Tibial artery (tissue), 4 donors: ENCODE results near the gene OCEL1.
"Not testable (repeated sequence)": the region's sequence is repeated elsewhere in the genome, so short reads cannot be mapped to it uniquely, and the experiment has no call there.

Experiments used
- DNase-seq, 2 donors: peaks; one replicate each; pipeline ENCODE4 v3.0.0-alpha.2; 2019
- H3K27ac ChIP-seq, 2 donors: fragments of 200-600 bp; sonication (generic) in 1 of 2; 1 replicate in 1 of 2; 2 replicates in 1 of 2; pipeline ENCODE4 v1.5.1; 2018 to 2019; ENCODE audit warnings: mild to moderate bottlenecking in 1 of 2
- H3K27me3 ChIP-seq, 2 donors: fragments of 200-600 bp; sonication (generic) in 1 of 2; one replicate each; pipeline versions ENCODE4 v1.5.1 to v1.6.0; 2016 to 2019
- H3K36me3 ChIP-seq, 3 donors: fragments of 200-600 bp; sonication (generic) in 2 of 3; one replicate each; pipeline ENCODE4 v1.5.1; 2016 to 2019; ENCODE audit warnings: mild to moderate bottlenecking in 2 of 3
- H3K4me1 ChIP-seq, 4 donors: fragments of 200-600 bp; sonication (generic) in 2 of 4; 1 replicate in 3 of 4; 2 replicates in 1 of 4; pipeline ENCODE4 v1.5.1; 2016 to 2019
- H3K4me3 ChIP-seq, 2 donors: fragments of 200-600 bp; sonication (generic) in 1 of 2; 1 replicate in 1 of 2; 2 replicates in 1 of 2; pipeline ENCODE4 v1.5.1; 2018 to 2019; ENCODE audit warnings: mild to moderate bottlenecking in 2 of 2
- H3K9me3 ChIP-seq, 3 donors: fragments of 200-600 bp; sonication (generic) in 1 of 3; one replicate each; pipeline ENCODE4 v1.5.1; 2016 to 2019
- intact Hi-C: fragments of 100-400 bp; cut with DNase I; formaldehyde crosslinking; loops from one replicate; pipeline ENCODE4 v1.15.0; 2023; ENCODE audit warnings: low total_unique reads
- TF ChIP-seq, protein P1 (sequence below), 2 experiments: fragments of 200-600 bp in 1 of 2; fragments of 450-650 bp in 1 of 2; IDR thresholded peaks; one replicate each; pipeline ENCODE4 v1.5.1; 2017 to 2019; ENCODE audit warnings: antibody characterized with exemption in 2 of 2, mild to moderate bottlenecking in 1 of 2, moderate library complexity in 1 of 2

The OCEL1 gene

DNA sequence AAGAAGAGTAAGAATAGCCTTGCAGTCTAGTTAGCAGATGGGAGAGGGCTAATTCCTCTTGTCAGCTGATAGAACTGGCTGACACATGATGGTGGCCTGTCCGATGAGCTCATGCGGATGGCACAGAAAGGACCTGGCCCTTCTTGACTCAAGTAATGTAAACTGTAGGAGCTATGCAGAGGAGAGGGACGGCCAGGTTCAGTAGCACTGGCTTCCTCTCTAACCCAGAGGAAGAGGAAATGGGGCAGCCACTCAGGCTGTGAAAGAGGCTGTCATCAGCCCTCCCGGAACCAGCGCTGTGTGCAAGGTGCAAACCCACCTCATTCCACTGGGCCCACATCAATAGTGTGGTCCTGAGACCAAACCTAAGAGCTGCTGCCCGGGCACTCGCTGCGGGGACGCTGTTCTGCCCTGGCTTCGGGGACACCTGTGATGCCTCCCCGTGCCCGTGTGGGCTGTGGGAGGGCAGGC lies 41.6 kb upstream of the OCEL1 start:
- Histone ChIP-seq H3K4me3 (no peak overlapping the region), H3K4me1 (no peaks in the 10 kb centered on the region), H3K27ac (no peak overlapping the region), H3K27me3 (no peaks in the 10 kb centered on the region), H3K9me3 (no peaks in the 10 kb centered on the region), H3K36me3 (peaks cover 79 to 99% (median 82%) of the 10 kb centered on the region in 3 donors)
- no peak for DNase-seq
- TF ChIP-seq, protein P1, sequence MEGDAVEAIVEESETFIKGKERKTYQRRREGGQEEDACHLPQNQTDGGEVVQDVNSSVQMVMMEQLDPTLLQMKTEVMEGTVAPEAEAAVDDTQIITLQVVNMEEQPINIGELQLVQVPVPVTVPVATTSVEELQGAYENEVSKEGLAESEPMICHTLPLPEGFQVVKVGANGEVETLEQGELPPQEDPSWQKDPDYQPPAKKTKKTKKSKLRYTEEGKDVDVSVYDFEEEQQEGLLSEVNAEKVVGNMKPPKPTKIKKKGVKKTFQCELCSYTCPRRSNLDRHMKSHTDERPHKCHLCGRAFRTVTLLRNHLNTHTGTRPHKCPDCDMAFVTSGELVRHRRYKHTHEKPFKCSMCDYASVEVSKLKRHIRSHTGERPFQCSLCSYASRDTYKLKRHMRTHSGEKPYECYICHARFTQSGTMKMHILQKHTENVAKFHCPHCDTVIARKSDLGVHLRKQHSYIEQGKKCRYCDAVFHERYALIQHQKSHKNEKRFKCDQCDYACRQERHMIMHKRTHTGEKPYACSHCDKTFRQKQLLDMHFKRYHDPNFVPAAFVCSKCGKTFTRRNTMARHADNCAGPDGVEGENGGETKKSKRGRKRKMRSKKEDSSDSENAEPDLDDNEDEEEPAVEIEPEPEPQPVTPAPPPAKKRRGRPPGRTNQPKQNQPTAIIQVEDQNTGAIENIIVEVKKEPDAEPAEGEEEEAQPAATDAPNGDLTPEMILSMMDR (IDR thresholded peaks at IDR 0.05), result no peak
- intact Hi-C loops, result no loop called here

DNA sequence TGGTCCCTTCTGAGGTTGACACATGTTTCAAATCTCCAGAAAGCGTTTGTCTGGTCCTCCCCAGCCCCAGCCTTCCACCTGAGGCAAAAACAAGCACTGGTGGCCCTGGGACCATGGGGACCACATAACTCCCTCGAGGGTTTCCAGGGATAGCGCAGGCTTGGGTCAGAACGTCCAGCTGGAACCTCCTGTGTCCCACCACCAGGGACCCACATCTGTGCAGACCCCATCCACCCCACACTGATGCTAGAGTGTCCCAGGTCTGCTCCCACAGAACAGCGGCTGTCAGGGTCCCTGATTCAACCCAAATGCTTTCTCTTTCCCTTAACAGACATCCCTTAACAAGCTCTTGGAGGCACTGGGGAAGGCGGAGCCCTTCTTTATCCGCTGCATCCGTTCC lies 40.4 kb upstream of the OCEL1 start:
- intact Hi-C loops, result no loop called here
- H3K27ac ChIP-seq, result no peak overlapping the region
- peaks cover 90 to 100% (median 91%) of the 10 kb centered on the region in 3 donors for H3K36me3 ChIP-seq
- no peaks in the 10 kb centered on the region for H3K27me3 ChIP-seq
- no peak for DNase-seq
- TF ChIP-seq, protein P1 (IDR thresholded peaks at IDR 0.05), result no peak
- no peak overlapping the region for H3K4me3 ChIP-seq
- no peaks in the 10 kb centered on the region for H3K4me1 ChIP-seq
- no peaks in the 10 kb centered on the region for H3K9me3 ChIP-seq

DNA sequence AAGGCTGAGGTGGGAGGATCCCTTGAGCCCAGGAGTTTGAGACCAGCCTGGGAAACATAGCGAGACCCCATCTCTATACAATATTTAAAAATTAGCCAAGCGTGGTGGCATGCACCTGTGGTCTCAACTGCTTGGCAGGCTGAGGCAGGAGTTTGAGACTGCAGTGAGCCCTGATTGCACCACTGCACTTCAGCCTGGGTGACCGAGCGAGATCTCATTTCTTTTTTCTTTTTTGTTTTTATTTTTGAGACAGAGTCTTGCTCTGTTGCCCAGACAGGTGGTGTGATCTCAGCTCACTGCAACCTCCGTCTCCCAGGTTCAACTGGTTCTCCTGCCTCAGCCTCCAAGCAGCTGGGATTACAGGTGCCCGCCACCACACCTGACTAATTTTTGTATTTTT lies 34.3 kb upstream of the OCEL1 start:
- H3K4me3 ChIP-seq, H3K9me3 ChIP-seq, H3K4me1 ChIP-seq, H3K27me3 ChIP-seq, DNase-seq, H3K27ac ChIP-seq, intact Hi-C loops: not testable (repeated sequence)
- H3K36me3 ChIP-seq, result peaks cover 92 to 100% (median 92%) of the 10 kb centered on the region in 3 donors

DNA sequence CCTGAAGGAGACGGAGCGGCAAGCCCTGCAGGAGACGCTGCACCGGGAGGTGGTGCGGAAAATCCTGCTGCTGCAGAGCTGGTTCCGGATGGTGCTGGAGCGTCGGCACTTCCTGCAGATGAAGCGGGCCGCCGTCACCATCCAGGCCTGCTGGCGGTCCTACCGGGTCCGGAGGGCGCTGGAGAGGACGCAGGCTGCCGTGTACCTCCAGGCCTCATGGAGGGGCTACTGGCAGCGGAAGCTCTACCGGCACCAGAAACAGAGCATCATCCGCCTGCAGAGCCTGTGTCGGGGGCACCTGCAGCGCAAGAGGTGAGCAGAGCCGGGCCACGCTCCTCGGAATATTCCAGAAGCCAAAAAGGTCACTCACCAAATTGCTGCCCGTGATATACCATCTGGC lies 33.3 kb upstream of the OCEL1 start:
- TF ChIP-seq, protein P1 (IDR thresholded peaks at IDR 0.05), result no peak
- H3K9me3 ChIP-seq, result no peaks in the 10 kb centered on the region
- H3K36me3 ChIP-seq, result peaks cover 88 to 100% (median 94%) of the 10 kb centered on the region in 3 donors
- no peak overlapping the region for H3K27ac ChIP-seq
- intact Hi-C loops, result no loop called here
- H3K4me3 ChIP-seq, result no peak overlapping the region
- no peaks in the 10 kb centered on the region for H3K27me3 ChIP-seq
- no peak for DNase-seq
- no peaks in the 10 kb centered on the region for H3K4me1 ChIP-seq

DNA sequence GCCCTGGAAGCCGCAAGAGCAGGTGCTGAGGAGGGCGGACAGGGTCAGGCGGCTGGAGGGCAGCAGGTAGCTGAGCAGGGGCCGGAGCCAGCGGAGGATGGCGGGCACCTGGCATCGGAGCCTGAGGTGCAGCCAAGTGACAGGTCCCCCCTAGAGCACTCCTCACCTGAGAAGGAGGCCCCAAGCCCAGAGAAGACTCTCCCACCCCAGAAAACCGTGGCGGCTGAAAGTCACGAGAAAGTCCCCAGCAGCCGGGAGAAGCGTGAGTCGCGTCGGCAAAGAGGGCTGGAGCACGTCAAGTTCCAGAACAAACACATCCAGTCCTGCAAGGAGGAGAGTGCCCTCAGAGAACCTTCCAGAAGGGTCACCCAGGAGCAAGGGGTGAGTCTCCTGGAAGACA lies 31.4 kb upstream of the OCEL1 start:
- peaks cover 85 to 100% (median 87%) of the 10 kb centered on the region in 3 donors for H3K36me3 ChIP-seq
- TF ChIP-seq, protein P1 (IDR thresholded peaks at IDR 0.05), result no peak

DNA sequence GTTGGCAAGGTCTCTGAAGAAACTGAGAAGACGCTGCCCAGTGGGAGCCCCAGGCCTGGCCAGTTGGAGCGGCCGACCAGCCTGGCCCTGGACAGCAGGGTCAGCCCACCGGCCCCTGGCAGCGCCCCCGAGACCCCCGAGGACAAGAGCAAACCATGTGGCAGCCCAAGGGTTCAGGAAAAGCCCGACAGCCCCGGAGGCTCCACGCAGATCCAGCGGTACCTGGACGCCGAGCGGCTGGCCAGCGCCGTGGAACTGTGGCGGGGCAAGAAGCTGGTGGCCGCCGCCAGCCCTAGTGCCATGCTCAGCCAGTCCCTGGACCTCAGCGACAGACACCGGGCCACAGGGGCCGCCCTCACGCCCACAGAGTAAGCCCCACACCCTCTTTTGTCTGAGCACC lies 30.9 kb upstream of the OCEL1 start:
- TF ChIP-seq, protein P1 (IDR thresholded peaks at IDR 0.05), result no peak
- Histone ChIP-seq H3K27ac (no peak overlapping the region), H3K4me3 (no peak overlapping the region), H3K4me1 (no peaks in the 10 kb centered on the region), H3K9me3 (no peaks in the 10 kb centered on the region), H3K36me3 (peaks cover 86 to 100% (median 87%) of the 10 kb centered on the region in 3 donors), H3K27me3 (no peaks in the 10 kb centered on the region)
- DNase-seq, result no peak
- intact Hi-C loops, result no loop called here

More for the DNA sequence above, 31.4 kb upstream of the OCEL1 start:
- intact Hi-C loops, result no loop called here
- Histone ChIP-seq H3K4me3 (no peak overlapping the region), H3K4me1 (no peaks in the 10 kb centered on the region), H3K9me3 (no peaks in the 10 kb centered on the region), H3K27me3 (no peaks in the 10 kb centered on the region), H3K27ac (no peak overlapping the region)
- no peak for DNase-seq
